Stimulated activated CD8-positive, alpha-beta memory T cell treated with anti-CD3 and anti-CD28 coated beads, Interleukin-15, amount 100 ng/mL, for 4 hours (primary cell): ENCODE measurements around the gene LDB2.

Experiments
- DNase-seq, 2 donors: peaks; one replicate each; pipeline ENCODE4 v3.0.0-alpha.2; 2020; ENCODE audit warnings: low read depth in 2 of 2

LDB2 gene

GRCh38 chr4:16757080-16757521, 141.3 kb downstream of the LDB2 start:
- no peak for DNase-seq

GRCh38 chr4:16754104-16754503, 144.3 kb downstream of the LDB2 start:
- no peak for DNase-seq

DNA sequence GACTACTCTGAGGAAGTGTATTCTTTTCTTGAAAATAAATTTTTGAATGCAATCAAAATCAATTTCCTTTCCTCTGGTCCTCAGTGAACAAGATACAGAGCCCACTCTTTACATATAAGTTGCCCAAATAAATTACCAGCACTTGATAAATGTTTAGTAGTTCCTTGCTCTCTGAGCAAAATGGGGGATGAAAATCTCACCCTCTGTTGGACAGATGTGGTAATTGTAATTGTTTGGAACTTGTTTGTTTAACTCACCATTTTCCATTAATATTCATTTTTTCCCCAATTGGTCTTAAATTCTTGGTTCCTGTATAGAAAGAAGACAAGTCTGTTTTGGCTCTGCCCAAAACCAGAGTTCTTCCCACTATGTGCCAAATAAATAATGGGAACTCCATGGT, 146.3 kb downstream of the LDB2 start:
- no peak for DNase-seq

GRCh38 chr4:16750882-16751642, 147.4 kb downstream of the LDB2 start:
- no peak for DNase-seq

DNA sequence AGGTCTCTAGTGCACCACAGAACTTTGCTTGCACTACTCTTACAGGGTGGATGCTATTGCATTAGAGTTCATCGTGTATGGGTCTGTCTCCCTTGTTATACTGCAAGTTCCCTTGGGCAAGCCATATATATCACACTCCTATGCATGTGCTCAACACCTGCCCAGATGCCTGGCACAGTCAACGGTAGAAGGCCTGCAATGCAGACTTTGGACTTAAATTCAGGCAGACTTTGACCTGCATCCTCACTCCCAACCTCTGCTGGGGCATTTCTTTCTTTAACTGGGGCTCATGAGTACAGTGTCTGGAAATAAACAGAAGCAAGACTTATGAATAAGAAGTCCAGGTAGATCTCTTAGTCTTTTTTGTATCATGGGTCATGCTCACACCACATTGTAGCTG, 148.2 kb downstream of the LDB2 start:
- DNase-seq, result no peak

DNA sequence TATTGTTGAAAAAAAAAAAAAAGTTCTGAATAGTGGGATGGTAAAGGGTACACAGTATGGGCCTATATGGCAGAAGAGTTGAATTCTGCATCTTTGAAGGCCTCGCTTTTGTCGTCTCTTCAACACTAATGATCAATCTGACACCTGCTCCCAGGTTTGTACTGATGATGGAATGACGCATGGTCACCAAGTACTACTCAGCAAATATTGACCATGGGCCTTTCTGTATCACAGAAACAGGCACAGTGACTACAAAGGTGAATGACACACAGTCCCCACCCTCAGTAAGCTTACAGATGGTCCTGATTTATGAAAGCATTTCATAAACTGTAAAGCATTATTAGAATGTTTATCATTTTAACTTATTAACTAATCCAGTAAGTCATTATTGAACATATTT, 152.6 kb downstream of the LDB2 start:
- no peak for DNase-seq

DNA sequence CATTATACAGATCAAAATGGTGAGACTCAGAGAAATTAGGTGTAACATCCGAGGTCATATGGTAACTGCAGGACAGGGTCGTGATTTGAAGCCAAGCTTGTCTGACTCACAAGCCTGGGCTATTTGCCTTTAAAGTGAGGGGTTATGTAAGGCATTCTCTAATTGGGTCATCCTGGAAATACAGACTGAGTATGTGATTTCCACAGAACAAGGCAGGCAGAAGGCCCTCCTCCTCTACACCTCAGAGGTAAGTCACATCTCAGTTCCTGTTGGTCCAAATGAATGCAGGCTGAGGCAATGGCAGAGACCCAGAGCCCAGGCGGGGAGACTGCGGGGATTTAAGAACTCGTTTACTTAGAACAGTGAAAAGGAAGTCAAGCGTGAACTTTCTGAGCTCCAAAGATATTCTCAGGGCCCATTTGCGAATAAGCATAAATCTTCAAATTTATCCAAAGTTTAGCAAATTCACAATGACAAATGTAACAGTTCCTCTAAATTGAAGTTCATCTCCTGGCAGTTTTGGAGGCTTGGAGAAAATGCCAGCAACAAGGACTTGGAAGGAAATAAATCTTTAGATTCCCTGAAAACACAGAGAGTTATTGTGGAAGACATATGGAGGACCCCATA, 153.3 kb downstream of the LDB2 start:
- DNase-seq, result no peak

GRCh38 chr4:16741287-16741686, 157.2 kb downstream of the LDB2 start:
- no peak for DNase-seq

GRCh38 chr4:16739997-16740624, 158.3 kb downstream of the LDB2 start:
- DNase-seq, result no peak

GRCh38 chr4:16738558-16738957, 159.9 kb downstream of the LDB2 start:
- no peak for DNase-seq

- no peak for DNase-seq
Observed at GRCh38 chr4:16733509-16733908, 164.9 kb downstream of the LDB2 start.

- DNase-seq, result no peak
Observed at GRCh38 chr4:16732741-16733140, 165.7 kb downstream of the LDB2 start.

GRCh38 chr4:16731776-16732380, 166.6 kb downstream of the LDB2 start:
- no peak for DNase-seq

- DNase-seq, result no peak
Observed at GRCh38 chr4:16730522-16731205, 167.8 kb downstream of the LDB2 start.

DNA sequence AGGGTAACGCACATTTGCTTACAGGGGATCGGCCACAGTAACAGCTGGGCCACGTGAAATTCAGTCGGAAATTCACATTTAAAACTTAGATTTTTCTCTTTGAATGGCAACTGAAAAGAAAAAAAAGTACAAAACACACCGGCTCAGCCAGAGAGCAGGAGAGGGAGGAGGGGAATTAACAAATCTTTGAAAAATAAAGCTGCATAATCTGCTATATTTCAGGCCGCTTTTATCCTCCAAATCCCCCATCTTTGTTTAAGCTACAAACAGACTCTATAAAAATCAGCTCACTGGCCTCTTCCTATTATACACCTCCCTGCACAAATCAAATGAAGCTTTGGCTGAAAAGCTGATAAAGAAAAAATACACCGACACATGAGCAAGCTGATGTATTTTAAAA, 169.1 kb downstream of the LDB2 start:
- DNase-seq, result no peak

GRCh38 chr4:16728849-16729248, 169.6 kb downstream of the LDB2 start:
- DNase-seq, result no peak

GRCh38 chr4:16728111-16728510, 170.3 kb downstream of the LDB2 start:
- no peak for DNase-seq

DNA sequence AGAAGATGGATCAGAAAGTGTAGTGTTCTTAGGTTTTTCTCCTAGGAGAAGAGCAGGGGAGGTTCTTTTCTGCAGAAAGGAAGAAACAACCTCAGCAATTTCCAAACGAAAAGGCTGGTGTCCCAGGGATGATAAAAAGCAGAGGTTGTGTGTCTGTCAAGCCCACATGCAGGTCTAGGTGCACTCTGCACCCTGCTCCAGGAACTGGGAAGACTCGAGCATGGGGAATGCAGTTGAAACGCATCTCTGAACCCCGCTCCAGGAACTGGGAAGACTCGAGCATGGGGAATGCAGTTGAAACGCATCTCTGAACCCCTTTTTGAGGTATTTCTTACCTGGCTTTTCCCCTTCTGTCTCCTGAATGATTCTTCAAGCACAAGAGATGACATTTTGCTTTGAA, 171.2 kb downstream of the LDB2 start:
- DNase-seq, result no peak

GRCh38 chr4:16726368-16727050, 171.9 kb downstream of the LDB2 start:
- no peak for DNase-seq

DNA sequence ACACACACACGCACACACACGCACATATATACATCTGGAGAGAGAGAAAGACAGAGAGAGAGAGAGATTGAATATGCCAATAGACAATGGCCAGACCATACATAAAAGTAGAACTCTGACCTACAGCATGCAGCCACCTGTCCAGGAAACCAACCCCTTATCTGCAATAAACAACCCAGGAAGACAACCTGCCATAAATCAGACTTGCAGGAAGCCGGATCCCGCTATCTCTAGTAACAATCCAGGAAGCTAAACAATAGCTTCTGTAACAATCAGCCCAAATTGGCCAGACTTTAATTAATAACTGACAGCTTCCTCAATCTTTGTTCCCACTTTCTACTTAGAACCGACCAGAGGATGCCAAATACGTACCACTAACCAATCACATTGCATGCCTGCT, 173.2 kb downstream of the LDB2 start:
- no peak for DNase-seq

DNA sequence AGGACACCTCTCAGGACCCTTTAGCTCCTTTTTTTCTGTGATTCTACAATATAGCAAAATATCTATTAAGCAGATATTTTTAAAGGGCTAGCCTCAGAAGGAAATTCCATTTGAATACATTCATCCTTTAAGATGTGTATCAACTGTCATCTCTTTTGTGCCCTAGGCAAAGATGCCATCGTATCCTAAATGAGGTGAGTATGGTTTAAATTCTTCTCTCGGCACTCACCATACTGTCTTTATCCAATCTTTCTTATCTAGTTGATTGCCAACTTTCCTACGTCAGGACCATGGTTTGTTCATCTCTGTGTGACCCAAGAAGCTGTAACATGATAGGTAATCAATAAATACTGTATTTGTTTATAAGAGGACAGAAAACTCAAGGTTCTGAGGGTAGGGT, 176.0 kb downstream of the LDB2 start:
- DNase-seq, result no peak
